Stimulated activated CD4-positive, alpha-beta T cell treated with anti-CD3 and anti-CD28 coated beads, Interleukin-1b, Interleukin-23, amount 100 ng/mL, for 24 hours (primary cell): ENCODE data around the gene PDE6D.
"Not testable (repeated sequence)": the region's sequence is repeated elsewhere in the genome, so short reads cannot be mapped to it uniquely, and the experiment has no call there.

ENCODE experiments used
- DNase-seq, 4 experiments: peaks; one replicate each; pipeline ENCODE4 v3.0.0-alpha.2; 2020; ENCODE audit warnings: low read depth in 4 of 4, low spot score in 1 of 4

The PDE6D gene

GRCh38 chr2:231720987-231721966 is 59.8 kb downstream of the PDE6D start:
- DNase-seq: no peak

DNA sequence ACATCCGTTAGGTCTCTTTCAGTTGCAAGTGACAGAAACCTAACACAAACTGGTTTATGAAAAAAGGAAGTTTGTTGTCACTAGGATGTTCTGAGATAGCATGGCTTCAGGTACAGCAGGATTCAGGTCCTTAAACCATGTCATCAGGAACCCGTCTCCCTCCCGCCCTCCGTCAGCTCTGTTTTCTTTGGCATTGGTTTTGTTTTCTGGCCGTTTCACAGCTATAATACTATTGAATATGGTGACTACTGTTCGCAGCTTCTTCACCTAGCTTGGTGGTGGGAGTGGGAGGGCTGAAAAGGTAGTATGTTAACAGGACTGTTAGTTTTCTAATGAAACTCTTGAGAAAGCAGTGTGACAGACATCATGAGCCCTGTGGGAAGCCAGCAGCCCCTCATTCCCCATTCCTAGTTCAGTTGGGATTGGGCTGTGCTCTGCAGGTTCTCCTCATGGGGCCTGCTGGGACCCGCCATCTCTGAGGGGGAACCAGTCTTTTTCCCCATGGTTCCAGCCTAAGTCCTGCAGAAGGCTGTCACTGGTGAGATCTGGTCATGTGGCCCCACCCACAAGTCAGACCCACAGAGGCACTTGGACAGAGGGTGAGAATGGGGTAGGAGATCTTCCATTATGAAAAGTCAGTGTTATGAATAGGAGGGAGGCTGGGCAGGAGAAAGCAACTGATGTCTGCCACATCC is 60.6 kb downstream of the PDE6D start:
- no peak for DNase-seq

- DNase-seq: no peak
Observed at GRCh38 chr2:231718799-231719198, 62.3 kb downstream of the PDE6D start.

DNA sequence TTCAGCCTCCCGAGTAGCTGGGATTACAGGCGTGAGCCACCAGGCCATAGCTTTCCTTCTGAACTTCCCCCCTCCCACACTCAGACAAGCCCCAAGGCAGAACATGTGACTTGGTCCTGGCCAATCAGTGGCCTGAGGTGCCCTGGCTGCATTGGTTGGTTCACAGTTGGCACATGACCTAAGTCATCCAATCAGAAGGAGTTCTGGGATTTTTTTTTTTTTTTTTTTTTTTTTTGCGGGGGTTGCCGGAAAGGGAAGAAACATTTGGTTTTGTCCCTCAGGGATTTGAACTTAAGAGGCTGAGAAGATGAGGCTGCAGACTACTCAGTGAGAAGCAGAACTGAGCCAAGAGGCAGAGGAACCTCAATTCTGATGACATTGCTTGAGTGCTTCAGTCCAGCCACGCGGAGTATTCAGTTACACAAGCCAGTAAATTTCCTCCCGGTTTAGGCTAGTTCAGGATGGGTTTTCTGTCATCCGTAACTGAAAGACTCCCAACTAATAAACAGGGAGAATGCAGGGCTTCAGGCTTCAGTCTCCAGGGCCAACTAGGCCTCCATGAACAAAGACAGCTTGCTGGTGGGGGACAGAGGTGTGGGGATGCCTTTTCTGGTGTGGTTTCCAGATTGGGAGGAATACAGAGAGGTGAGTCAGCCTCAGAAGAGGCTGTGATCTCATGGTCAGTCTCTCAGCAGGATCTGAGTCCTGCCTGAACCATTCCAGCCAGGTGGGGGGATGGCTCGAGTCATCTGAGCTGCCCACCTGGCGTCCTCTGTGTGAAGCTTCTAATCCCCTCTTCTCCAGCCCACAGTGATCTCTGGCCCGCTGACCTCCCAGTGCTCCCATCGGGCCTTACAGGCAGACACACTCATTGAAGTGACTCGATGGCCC is 63.6 kb downstream of the PDE6D start:
- no peak for DNase-seq

GRCh38 chr2:231716666-231717280 is 64.3 kb downstream of the PDE6D start:
- DNase-seq: no peak

DNA sequence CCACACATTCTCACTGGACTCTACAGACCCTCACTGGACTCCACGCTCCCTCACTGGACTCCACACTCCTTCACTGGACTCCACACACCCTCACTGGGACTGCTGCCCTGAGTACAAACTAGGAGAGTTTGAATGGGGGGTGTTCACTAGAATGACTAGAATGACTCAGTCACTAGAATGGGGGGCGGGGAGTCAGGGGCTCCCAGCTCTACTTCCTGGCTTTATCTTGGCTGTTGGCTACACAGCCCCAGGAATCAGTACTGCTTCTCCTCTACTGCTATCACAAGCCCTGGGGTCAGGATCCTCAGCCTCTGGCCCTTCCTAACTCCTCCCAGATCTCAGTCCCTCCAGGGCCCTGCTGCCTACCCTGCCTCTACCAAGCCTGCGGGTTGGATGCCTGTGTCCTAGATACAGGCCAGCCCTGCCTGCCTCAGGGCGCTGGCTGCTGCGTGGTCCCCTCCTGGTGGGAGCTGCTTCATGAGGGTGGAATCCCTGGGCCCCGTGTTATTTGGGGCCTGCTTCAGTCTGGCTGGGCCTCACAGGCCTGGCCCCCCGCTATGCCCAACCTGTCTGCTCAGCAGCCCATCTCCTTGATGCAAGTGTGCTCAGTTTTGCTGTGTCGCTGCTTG is 65.0 kb downstream of the PDE6D start:
- DNase-seq: no peak

GRCh38 chr2:231715499-231715837 is 65.6 kb downstream of the PDE6D start:
- no peak for DNase-seq

DNA sequence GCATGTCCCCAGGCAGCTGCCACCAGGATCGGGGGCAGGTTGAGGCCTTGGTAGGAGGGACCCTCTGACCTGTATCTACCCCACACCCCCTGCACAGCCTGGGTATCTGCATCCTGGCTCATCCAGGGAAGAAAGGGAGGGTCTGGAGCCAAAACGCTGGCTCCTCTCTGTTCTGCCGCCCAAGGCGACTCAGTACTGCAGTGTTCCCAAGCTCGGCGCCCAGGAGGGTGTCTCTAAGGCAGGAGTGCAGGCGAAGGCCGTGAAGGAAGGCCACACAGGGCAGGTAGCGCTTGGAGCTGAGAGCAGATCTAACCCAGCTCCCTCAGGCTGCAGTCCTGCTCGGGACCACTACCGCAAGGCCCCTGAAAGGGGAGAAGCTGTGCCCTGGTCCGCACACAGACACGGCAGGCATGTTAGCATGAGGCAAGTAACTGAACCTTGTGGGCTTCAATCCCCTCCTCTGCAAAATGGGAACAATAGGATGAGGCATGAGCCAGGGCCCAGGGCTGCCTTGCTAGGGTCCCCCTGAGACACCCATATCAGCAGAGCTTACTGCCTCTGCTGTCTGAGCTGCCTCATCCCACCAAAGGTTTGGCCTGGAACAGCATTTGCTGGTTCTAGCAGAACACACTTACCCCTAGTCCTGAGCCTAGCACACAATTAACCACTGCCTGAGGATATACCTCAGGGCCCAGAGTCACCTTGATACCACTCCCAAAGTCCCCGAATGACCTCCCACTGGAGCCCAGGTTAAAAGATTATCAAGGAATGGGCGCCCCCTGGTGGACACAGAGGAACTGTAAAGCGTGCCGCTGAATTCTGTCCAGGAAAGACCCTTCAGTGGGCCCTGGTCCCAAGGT is 66.2 kb downstream of the PDE6D start:
- peak; percentile 76 to 88 (median 80) for DNase-seq

DNA sequence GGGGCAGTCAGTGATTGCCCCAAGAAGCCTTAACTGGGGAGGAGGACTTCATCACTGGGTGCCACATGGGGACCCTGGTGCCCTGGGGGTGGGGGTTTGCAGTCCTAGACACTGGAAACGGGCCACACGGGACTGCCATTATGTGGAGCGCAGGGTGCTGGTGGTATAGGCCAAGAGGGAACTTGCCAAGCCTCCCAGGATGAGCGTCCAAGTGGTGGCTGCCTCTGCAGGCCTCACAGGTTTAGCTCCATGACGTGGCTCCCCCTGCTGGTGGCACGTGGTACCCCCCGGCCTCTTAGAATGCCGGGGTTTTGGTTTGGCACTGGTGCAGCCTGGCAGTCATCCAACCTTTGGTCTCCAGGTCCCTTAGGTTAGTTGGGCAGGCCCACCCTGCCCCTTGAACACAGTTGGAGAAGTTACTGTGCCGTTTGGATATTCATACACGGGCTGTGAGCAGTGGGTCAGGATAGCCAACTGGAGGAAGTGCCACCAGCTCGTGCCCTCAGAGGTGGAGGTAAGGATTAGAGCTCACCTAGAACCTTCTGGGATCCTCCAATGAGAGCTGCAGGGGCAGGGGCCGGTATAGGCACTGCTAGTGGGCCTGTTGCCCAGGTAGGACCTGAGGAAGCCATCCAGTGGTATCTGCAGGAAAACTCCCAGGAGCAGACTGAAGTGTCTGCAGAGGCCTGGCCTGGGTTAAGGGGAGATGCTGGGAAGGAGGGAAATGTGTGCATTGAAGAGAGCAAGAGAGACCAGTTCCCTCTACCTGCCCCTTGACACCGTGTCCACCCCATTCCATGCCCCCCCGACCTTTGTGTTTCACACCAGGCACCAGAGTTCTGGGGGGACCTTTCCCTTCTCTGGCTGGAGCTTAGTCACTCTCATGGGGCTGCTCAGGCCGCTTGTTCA is 67.1 kb downstream of the PDE6D start:
- DNase-seq: peak in 3 of 4 experiments; percentile 81 to 91 (median 85)

GRCh38 chr2:231713406-231713729 is 67.7 kb downstream of the PDE6D start:
- DNase-seq: not testable (repeated sequence)

GRCh38 chr2:231712451-231713021 is 68.5 kb downstream of the PDE6D start:
- DNase-seq: peak in 1 of 4 experiments; percentile 42

DNA sequence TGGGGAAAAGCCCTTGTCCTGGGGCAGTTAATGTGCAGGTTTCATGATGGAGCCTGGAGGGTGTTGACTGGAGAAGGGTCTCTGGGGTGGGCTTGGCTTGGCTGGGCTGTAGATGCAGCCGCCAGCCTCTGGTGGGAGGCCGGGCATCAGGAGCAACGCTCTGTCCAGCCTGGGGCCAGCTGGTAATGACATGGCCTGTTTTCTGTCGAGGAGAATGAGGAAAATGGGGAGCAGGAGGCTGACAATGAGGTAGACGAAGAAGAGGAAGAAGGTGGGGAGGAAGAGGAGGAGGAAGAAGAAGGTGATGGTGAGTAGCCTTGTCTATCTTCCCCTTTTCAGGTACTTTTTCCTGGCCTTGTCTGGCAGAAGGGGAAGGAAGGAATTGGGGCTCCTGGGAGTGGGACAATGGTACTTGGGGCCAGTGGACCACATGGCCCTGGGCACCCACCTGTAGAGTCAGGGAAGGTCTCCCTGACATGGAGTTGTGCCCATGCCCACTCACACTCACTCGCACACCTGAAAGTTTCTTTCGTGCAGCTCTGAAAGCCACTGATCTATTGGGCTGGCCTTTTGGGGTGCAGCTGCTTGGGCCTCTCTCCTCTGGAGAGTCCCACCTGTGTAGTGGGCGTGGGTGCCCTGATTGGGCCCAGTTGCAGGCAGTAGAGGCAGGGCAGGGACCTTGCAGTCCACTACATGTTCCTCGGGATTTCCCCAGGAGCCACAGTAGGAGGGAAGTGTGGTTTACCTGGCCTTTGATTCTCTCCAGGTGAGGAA is 69.2 kb downstream of the PDE6D start:
- no peak for DNase-seq

DNA sequence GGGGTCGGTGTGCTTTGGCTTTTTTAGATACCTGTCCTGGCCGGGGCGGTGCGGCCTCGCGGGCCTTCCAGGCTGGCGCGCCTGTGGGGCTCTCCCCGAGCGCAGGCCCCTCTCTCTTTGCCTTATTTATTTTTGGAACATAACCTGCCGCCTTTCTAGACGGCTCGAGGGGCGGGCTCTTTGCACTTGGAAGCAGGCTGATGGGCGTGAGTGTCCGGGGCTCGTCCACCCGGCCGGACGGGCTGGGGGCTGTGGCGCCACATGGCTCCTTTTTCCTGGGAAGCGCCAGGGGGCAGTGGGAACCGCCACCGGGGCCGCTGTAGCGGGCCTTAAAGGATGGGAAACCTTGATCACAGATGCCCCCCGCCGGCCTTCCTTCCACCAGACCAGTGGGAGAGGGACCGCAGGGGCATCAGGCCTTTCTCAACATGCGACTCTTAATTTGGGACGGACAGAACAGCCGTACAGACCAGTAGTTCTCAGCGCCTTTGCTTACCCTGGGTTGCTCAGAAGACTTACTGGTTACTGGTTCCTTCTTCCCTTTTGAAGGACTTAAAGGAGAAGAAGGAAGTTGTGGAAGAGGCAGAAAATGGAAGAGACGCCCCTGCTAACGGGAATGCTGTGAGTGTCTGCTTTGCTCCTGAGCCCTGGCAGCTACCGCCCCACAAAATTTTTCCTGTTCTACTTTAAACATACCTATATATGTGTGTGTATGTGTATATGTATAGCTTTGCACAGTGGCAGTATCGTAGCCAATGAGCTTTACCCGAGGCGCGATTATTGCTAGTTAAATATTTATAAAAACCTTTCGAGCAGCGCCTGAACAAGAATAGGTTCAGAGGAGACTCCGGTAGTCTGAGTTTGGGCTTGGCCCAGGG is 70.0 kb downstream of the PDE6D start:
- peak in 1 of 4 experiments; percentile 18 for DNase-seq

DNA sequence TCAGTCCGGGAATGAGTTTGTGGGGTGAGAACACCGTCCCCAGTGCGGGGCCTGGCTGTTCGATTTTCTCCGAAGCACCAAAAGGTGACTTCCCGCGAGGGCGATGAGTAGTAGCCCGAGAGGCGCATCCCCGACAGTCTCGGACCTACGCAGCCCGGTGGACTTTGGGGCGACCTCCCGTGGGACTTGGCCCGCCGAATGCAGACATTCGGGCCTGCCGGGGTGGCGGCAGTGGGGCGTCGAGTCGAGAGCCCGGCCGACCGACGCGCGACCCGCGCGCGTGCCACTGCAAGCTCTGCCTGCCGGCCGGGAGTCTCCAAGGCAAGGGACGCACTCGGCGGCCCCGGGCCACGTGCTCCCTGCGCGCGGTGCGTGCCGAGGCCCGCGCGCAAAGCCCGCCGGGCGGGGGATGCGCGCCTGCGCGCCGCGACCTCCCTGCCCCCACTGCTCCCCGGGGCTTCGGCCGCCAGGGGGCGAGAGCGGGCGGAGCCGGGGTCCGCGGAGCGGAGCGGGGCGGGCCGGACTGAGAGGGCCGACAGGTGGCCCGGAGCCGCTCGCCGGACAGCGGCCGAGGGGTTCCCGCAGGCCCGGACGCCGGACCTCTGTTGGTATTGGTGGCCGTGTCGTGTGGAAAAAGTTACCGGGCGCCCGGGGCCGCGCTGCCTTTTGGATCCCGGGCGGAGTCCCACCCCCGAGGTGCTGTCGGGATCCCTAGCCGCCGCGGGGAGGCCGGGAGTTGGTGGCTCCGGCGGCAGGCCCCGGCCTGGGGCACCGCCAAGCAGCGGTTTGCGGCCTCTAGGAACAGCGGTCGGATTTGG is 70.9 kb downstream of the PDE6D start:
- DNase-seq: peak in 3 of 4 experiments; percentile 65 to 75 (median 72)

- DNase-seq: peak in 2 of 4 experiments; percentile 20 to 31
Observed at GRCh38 chr2:231709636-231709980, 71.5 kb downstream of the PDE6D start.
